WTC11 (cell line): Measurements from ENCODE around the gene CDRT4. TPM values are rescaled to one million over a fixed set of nuclear protein-coding genes. Genes with fewer than 3 reads are reported as not detected.

Experiments
- ATAC-seq: fragments of 200-7000 bp; cut with Tn5 transposase; 2 replicates; pipeline ENCODE4 v1.10.0; 2021; ENCODE audit warnings: mild to moderate bottlenecking, moderate library complexity
- CTCF ChIA-PET: fragments of 300-600 bp; sonication (Branson Sonifier 250); formaldehyde crosslinking; loops from one replicate; lab custom pipeline; 2021; ENCODE audit warnings: antibody characterized with exemption; lab: Charles Lee
- POLR2A ChIA-PET: fragments of 350-600 bp; sonication (Branson Sonifier 250); formaldehyde crosslinking; loops from one replicate; lab custom pipeline; 2021; ENCODE audit warnings: antibody characterized with exemption; lab: Charles Lee
- DNase-seq: peaks from one replicate; pipeline ENCODE4 v3.0.0; 2021; ENCODE audit warnings: low spot score
- H3K27ac Mint-ChIP-seq: 2 replicates; pipeline ENCODE4 v1.8.0; 2021; ENCODE audit warnings: mixed read lengths
- H3K27me3 Mint-ChIP-seq: 2 replicates; pipeline ENCODE4 v1.8.0; 2021; ENCODE audit warnings: low read depth, mild to moderate bottlenecking, moderate library complexity, mixed read lengths
- H3K36me3 Mint-ChIP-seq: 2 replicates; pipeline ENCODE4 v1.8.0; 2021; ENCODE audit warnings: mixed read lengths
- H3K4me1 Mint-ChIP-seq: 2 replicates; pipeline ENCODE4 v1.8.0; 2022; ENCODE audit warnings: mixed read lengths
- H3K4me3 Mint-ChIP-seq: 2 replicates; pipeline ENCODE4 v1.8.0; 2021; ENCODE audit warnings: mild to moderate bottlenecking, moderate library complexity, mixed read lengths
- H3K9me3 Mint-ChIP-seq: 2 replicates; pipeline ENCODE4 v1.8.0; 2021; ENCODE audit warnings: mixed read lengths
- EMX1 ChIP-seq: fragments of 250-450 bp; sonication (Bioruptor Pico); IDR thresholded peaks from 2 replicates; pipeline ENCODE4 v1.8.0; 2021; ENCODE audit warnings: mild to moderate bottlenecking
- FOXK1 ChIP-seq: sonication (generic); formaldehyde crosslinking; IDR thresholded peaks from 2 replicates; pipeline ENCODE4 v1.8.0; 2022; ENCODE audit warnings: mild to moderate bottlenecking, moderate library complexity, missing genetic modification reagents
- FOXP1 ChIP-seq: sonication (generic); formaldehyde crosslinking; IDR thresholded peaks from 2 replicates; pipeline ENCODE4 v1.8.0; 2022; ENCODE audit warnings: missing genetic modification reagents, mild to moderate bottlenecking, moderate library complexity, borderline replicate concordance
- GABPB1 ChIP-seq: sonication (generic); formaldehyde crosslinking; IDR thresholded peaks from 2 replicates; pipeline ENCODE4 v1.8.1; 2023; ENCODE audit warnings: mild to moderate bottlenecking, missing genetic modification reagents
- GRHL2 ChIP-seq: fragments of 250-450 bp; sonication (Bioruptor Pico); IDR thresholded peaks from 2 replicates; pipeline ENCODE4 v1.8.0; 2022; ENCODE audit warnings: mild to moderate bottlenecking, moderate library complexity; ENCODE audit not compliant: insufficient replicate concordance, severe bottlenecking
- HMGA2 ChIP-seq: fragments of 250-450 bp; sonication (Bioruptor Pico); IDR thresholded peaks from 2 replicates; pipeline ENCODE4 v1.4.0; 2021; ENCODE audit warnings: mild to moderate bottlenecking, moderate library complexity
- KAT7 ChIP-seq: sonication (generic); formaldehyde crosslinking; IDR thresholded peaks from 2 replicates; pipeline ENCODE4 v1.8.1; 2023; ENCODE audit warnings: missing genetic modification reagents, mild to moderate bottlenecking, borderline replicate concordance
- MXD4 ChIP-seq: fragments of 250-450 bp; sonication (Bioruptor Pico); IDR thresholded peaks from 2 replicates; pipeline ENCODE4 v1.8.0; 2021; ENCODE audit warnings: mild to moderate bottlenecking, moderate library complexity, borderline replicate concordance
- MYBL2 ChIP-seq: sonication (generic); formaldehyde crosslinking; IDR thresholded peaks from 2 replicates; pipeline ENCODE4 v1.8.1; 2023; ENCODE audit warnings: mild to moderate bottlenecking, moderate library complexity, missing genetic modification reagents
- NFYB ChIP-seq: sonication (generic); formaldehyde crosslinking; conservative IDR thresholded peaks from 2 replicates; pipeline ENCODE4 v1.8.0; 2022; ENCODE audit warnings: low read depth, missing genetic modification reagents
- NR2C2 ChIP-seq: sonication (generic); formaldehyde crosslinking; IDR thresholded peaks from 2 replicates; pipeline ENCODE4 v1.8.0; 2022; ENCODE audit warnings: mild to moderate bottlenecking, missing genetic modification reagents
- OVOL2 ChIP-seq: fragments of 250-450 bp; sonication (Bioruptor Pico); IDR thresholded peaks from 2 replicates; pipeline ENCODE4 v1.9.0; 2021; ENCODE audit warnings: mild to moderate bottlenecking, borderline replicate concordance
- SMAD4 ChIP-seq: sonication (generic); formaldehyde crosslinking; IDR thresholded peaks from 2 replicates; pipeline ENCODE4 v1.8.0; 2022; ENCODE audit warnings: mild to moderate bottlenecking, missing genetic modification reagents
- ZBTB21 ChIP-seq: sonication (generic); formaldehyde crosslinking; IDR thresholded peaks from 2 replicates; pipeline ENCODE4 v1.8.1; 2023; ENCODE audit warnings: mild to moderate bottlenecking, missing genetic modification reagents, borderline replicate concordance
- ZNF138 ChIP-seq: sonication (generic); formaldehyde crosslinking; conservative IDR thresholded peaks from 2 replicates; pipeline ENCODE4 v1.8.1; 2022; ENCODE audit warnings: mild to moderate bottlenecking, moderate library complexity, missing genetic modification reagents
- ZNF219 ChIP-seq: sonication (generic); formaldehyde crosslinking; IDR thresholded peaks from 2 replicates; pipeline ENCODE4 v1.8.0; 2023; ENCODE audit warnings: missing genetic modification reagents, mild to moderate bottlenecking, borderline replicate concordance
- ZNF396 ChIP-seq: fragments of 250-450 bp; sonication (Bioruptor Pico); IDR thresholded peaks from 2 replicates; pipeline ENCODE4 v1.8.0; 2021; ENCODE audit warnings: mild to moderate bottlenecking, moderate library complexity, borderline replicate concordance
- ZNF671 ChIP-seq: fragments of 250-450 bp; sonication (Bioruptor Pico); IDR thresholded peaks from 2 replicates; pipeline ENCODE4 v1.8.0; 2021; ENCODE audit warnings: mild to moderate bottlenecking
- total RNA-seq: library from RNA; stranded (reverse); gene quantifications from 3 replicates; pipeline ENCODE4 v1.2.3, GENCODE V29; 2021
- TF ChIP-seq, protein P1 (sequence below): fragments of 250-450 bp; sonication (Bioruptor Pico); conservative IDR thresholded peaks from 2 replicates; pipeline ENCODE4 v1.9.0; 2021; ENCODE audit warnings: mild to moderate bottlenecking
- TF ChIP-seq, protein P2 (sequence below): fragments of 250-450 bp; sonication (Bioruptor Pico); IDR thresholded peaks from 2 replicates; pipeline ENCODE4 v1.9.0; 2021; ENCODE audit warnings: moderate library complexity, mild to moderate bottlenecking, inconsistent platforms, borderline replicate concordance
- TF ChIP-seq, protein P3 (sequence below): sonication (generic); formaldehyde crosslinking; conservative IDR thresholded peaks from 2 replicates; pipeline ENCODE4 v1.8.1; 2023; ENCODE audit warnings: mild to moderate bottlenecking, low read depth, missing genetic modification reagents, moderate library complexity
- TF ChIP-seq, protein P4 (sequence below): sonication (generic); formaldehyde crosslinking; conservative IDR thresholded peaks from 2 replicates; pipeline ENCODE4 v1.8.1; 2022; ENCODE audit warnings: mild to moderate bottlenecking, missing genetic modification reagents
- TF ChIP-seq, protein P5 (sequence below): sonication (generic); formaldehyde crosslinking; IDR thresholded peaks from 2 replicates; pipeline ENCODE4 v1.8.1; 2023; ENCODE audit warnings: mild to moderate bottlenecking, missing genetic modification reagents, moderate library complexity
- TF ChIP-seq, protein P6 (sequence below): sonication (generic); formaldehyde crosslinking; IDR thresholded peaks from 2 replicates; pipeline ENCODE4 v1.8.1; 2023; ENCODE audit warnings: mild to moderate bottlenecking, missing genetic modification reagents, moderate library complexity

Gene CDRT4
- total RNA-seq, 1 experiment from 2014 or later, result 4.9 TPM

DNA sequence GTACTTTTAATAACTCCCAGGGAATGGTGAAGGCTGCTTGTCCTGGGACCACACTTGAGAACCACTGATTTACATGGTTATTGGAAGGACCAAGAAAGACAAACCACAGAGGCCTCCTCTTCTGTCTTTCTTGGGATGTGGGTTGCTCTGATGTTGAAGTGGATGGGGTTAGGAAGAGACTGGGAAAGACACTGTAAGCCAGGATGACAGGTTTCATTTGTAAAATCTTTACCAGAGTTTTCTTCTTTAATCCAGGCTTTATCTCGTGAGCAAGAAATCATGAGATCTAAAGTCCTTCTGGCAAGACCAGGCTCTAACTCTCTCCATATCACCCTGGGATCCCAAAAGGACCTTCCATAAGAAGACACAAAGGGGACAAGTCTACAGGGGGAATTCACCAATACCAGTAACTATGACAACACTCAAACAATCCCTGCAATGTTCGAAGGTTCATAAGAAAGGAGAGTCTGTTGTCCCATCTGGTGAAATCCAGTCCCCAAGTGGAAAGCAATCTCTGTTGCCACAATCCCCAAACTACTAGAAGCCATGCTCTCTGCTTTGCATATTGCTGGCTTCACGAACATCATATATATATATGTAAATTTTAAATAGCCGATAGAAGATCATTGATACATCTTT lies 44.8 kb upstream of the CDRT4 start:
- Mint-ChIP-seq H3K27ac (no peak overlapping the region), H3K4me1 (no peaks in the 10 kb centered on the region), H3K27me3 (no peaks in the 10 kb centered on the region), H3K9me3 (peaks cover 4% of the 10 kb centered on the region), H3K36me3 (peaks cover 37% of the 10 kb centered on the region), H3K4me3 (no peak overlapping the region)
- ATAC-seq (no peak), DNase-seq (no peak)
- no peak for TF ChIP-seq SMAD4 (CRISPR knock-in tag)
- no peak for TF ChIP-seq GRHL2 (CRISPR knock-in tag)
- TF ChIP-seq, protein P1, sequence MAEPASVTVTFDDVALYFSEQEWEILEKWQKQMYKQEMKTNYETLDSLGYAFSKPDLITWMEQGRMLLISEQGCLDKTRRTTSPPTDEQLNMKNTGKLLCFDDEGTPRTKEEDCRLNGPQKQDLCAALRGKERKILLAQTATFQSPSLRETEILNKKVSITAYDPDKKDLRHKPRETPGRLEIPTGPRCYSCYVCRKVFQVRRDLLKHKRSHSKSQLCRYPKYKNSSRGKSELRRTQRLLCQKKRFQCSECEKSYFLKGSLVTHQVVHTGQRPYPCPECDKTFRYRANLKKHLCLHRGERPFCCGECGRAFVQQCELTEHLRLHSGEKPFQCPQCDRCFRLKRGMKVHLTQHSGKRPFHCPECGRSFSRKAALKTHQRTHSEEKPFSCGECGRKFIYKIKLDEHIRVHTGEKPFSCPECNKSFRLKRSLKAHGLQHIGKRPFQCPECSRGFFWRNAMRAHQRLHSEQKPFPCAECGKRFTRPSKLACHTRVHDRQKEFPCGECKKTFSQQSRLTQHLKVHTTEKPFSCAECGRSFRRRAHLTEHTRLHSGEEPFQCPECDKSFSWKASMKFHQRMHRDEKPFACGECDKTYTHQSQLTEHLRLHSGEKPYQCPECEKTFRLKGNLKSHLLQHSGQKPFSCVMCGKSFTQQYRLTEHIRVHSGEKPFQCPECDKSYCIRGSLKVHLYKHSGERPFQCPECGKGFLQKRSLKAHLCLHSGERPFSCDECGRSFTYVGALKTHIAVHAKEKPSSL, result no peak
- no peak for TF ChIP-seq GABPB1 (CRISPR knock-in tag)
- no peak for TF ChIP-seq ZNF138 (CRISPR knock-in tag)
- no peak for TF ChIP-seq KAT7 (CRISPR knock-in tag)
- TF ChIP-seq FOXP1 (CRISPR knock-in tag), result no peak
- TF ChIP-seq EMX1 (CRISPR knock-in tag), result no peak
- TF ChIP-seq, protein P2, sequence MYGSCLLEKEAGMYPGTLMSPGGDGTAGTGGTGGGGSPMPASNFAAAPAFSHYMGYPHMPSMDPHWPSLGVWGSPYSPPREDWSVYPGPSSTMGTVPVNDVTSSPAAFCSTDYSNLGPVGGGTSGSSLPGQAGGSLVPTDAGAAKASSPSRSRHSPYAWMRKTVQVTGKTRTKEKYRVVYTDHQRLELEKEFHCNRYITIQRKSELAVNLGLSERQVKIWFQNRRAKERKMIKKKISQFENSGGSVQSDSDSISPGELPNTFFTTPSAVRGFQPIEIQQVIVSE (CRISPR knock-in tag), result no peak
- TF ChIP-seq NFYB, result no peak
- TF ChIP-seq HMGA2 (CRISPR knock-in tag), result no peak
- TF ChIP-seq, protein P3, sequence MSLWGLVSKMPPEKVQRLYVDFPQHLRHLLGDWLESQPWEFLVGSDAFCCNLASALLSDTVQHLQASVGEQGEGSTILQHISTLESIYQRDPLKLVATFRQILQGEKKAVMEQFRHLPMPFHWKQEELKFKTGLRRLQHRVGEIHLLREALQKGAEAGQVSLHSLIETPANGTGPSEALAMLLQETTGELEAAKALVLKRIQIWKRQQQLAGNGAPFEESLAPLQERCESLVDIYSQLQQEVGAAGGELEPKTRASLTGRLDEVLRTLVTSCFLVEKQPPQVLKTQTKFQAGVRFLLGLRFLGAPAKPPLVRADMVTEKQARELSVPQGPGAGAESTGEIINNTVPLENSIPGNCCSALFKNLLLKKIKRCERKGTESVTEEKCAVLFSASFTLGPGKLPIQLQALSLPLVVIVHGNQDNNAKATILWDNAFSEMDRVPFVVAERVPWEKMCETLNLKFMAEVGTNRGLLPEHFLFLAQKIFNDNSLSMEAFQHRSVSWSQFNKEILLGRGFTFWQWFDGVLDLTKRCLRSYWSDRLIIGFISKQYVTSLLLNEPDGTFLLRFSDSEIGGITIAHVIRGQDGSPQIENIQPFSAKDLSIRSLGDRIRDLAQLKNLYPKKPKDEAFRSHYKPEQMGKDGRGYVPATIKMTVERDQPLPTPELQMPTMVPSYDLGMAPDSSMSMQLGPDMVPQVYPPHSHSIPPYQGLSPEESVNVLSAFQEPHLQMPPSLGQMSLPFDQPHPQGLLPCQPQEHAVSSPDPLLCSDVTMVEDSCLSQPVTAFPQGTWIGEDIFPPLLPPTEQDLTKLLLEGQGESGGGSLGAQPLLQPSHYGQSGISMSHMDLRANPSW, result no peak
- TF ChIP-seq MXD4 (CRISPR knock-in tag), result no peak
- TF ChIP-seq, protein P4, sequence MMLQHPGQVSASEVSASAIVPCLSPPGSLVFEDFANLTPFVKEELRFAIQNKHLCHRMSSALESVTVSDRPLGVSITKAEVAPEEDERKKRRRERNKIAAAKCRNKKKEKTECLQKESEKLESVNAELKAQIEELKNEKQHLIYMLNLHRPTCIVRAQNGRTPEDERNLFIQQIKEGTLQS (CRISPR knock-in tag), result no peak
- ChIA-PET POLR2A (no interaction called here), CTCF (interaction anchor here (1.6 kb wide), 1 partner anchor 9 kb away, joined by 6 read pairs; no protein-coding TSS in a partner anchor)

DNA sequence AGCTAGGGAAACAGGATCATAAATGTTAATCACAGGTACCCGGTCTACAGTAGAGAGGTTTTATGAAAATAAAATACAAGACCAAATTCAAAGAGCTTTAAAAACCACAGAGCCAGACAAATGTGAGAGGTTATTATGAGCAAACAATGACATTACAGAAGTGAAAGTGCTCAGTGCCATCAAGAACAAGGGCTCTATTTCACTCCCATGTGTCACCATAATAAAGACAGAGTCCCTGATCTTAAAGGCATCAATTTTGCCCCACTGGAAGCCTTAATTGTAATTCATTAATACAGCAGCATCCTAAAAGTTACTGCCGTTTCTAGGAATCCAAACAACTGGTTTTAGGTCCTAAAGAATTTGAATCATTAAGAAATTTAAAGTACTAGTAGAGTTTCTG lies 43.7 kb upstream of the CDRT4 start:
- H3K4me3 Mint-ChIP-seq, result no peak overlapping the region
- peaks cover 4% of the 10 kb centered on the region for H3K9me3 Mint-ChIP-seq
- H3K27me3 Mint-ChIP-seq, result no peaks in the 10 kb centered on the region
- CTCF ChIA-PET, result interaction anchor here (0.7 to 1.6 kb wide), 2 partner anchors 8 to 20 kb away, joined by 3 to 6 read pairs; no protein-coding TSS in a partner anchor
- TF ChIP-seq HMGA2 (CRISPR knock-in tag), result no peak
- DNase-seq (no peak), ATAC-seq (no peak)
- POLR2A ChIA-PET, result no interaction called here
- no peaks in the 10 kb centered on the region for H3K4me1 Mint-ChIP-seq
- peaks cover 37% of the 10 kb centered on the region for H3K36me3 Mint-ChIP-seq
- no peak overlapping the region for H3K27ac Mint-ChIP-seq

DNA sequence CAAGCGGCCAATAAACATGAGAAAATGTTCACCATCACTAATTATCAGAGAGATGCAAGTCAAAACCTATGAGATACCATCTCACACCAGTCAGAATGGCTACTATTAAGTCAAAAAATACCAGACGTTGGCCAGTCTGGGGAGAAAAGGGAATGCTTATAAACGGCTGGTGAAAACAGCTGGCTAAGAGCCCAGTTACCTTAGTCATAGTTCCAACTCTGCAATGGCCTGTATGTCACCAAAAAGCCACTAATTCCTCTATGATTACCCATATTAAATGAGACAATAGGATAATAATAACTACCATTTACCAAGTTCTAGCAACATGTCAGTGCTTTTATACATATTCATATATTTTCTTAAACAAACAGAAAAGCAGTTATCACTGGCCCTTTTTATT lies 42.9 kb upstream of the CDRT4 start:
- Mint-ChIP-seq H3K36me3 (peaks cover 31% of the 10 kb centered on the region), H3K4me3 (no peak overlapping the region), H3K27me3 (no peaks in the 10 kb centered on the region), H3K27ac (no peak overlapping the region), H3K9me3 (peaks cover 4% of the 10 kb centered on the region), H3K4me1 (no peaks in the 10 kb centered on the region)
- TF ChIP-seq ZNF671 (CRISPR knock-in tag) (no peak), OVOL2 (CRISPR knock-in tag) (no peak), MYBL2 (CRISPR knock-in tag) (no peak), NR2C2 (CRISPR knock-in tag) (no peak), FOXK1 (CRISPR knock-in tag) (no peak), ZNF396 (CRISPR knock-in tag) (no peak), HMGA2 (CRISPR knock-in tag) (no peak), ZNF219 (no peak), ZBTB21 (CRISPR knock-in tag) (no peak), EMX1 (CRISPR knock-in tag) (no peak)
- TF ChIP-seq, protein P5, sequence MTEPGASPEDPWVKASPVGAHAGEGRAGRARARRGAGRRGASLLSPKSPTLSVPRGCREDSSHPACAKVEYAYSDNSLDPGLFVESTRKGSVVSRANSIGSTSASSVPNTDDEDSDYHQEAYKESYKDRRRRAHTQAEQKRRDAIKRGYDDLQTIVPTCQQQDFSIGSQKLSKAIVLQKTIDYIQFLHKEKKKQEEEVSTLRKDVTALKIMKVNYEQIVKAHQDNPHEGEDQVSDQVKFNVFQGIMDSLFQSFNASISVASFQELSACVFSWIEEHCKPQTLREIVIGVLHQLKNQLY (CRISPR knock-in tag), result no peak
- TF ChIP-seq, protein P6, sequence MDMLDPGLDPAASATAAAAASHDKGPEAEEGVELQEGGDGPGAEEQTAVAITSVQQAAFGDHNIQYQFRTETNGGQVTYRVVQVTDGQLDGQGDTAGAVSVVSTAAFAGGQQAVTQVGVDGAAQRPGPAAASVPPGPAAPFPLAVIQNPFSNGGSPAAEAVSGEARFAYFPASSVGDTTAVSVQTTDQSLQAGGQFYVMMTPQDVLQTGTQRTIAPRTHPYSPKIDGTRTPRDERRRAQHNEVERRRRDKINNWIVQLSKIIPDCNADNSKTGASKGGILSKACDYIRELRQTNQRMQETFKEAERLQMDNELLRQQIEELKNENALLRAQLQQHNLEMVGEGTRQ (CRISPR knock-in tag), result no peak
- ChIA-PET POLR2A (no interaction called here), CTCF (interaction anchor here (1.6 kb wide), 1 partner anchor 8 kb away, joined by 6 read pairs; no protein-coding TSS in a partner anchor)
- no peak for ATAC-seq
- no peak for DNase-seq
